HepG2 (cell line): ENCODE data around the gene HSPA1L. TPM values are rescaled to one million over a fixed set of nuclear protein-coding genes. Genes with fewer than 3 reads are reported as not detected.

Experiments used
- DR1 ChIP-seq: sonication (generic); formaldehyde crosslinking; IDR thresholded peaks from 2 replicates; pipeline ENCODE4 v1.8.0; 2021; ENCODE audit warnings: mild to moderate bottlenecking, missing genetic modification reagents, inconsistent platforms
- FUBP1 ChIP-seq: sonication (generic); formaldehyde crosslinking; IDR thresholded peaks from 2 replicates; pipeline ENCODE4 v1.5.1; 2020; ENCODE audit warnings: missing genetic modification reagents, mild to moderate bottlenecking, borderline replicate concordance
- NKX3-1 ChIP-seq: sonication (generic); formaldehyde crosslinking; IDR thresholded peaks from 2 replicates; pipeline ENCODE4 v1.5.0; 2020; ENCODE audit warnings: missing genetic modification reagents
- RBM22 ChIP-seq: fragments of 200-400 bp; formaldehyde crosslinking; optimal IDR thresholded peaks from 2 replicates; pipeline ENCODE3; 2017; ENCODE audit warnings: mild to moderate bottlenecking, low read length, moderate library complexity
- RXRA ChIP-seq: sonication (generic); formaldehyde crosslinking; IDR thresholded peaks from 2 replicates; pipeline ENCODE4 v1.5.1; 2020; ENCODE audit warnings: missing genetic modification reagents
- SPEN ChIP-seq: sonication (generic); formaldehyde crosslinking; IDR thresholded peaks from 2 replicates; pipeline ENCODE4 v1.5.1; 2020; ENCODE audit warnings: low read depth, mild to moderate bottlenecking, missing genetic modification reagents
- ZBTB33 ChIP-seq: sonication (generic); formaldehyde crosslinking; IDR thresholded peaks from 2 replicates; pipeline ENCODE4 v1.4.0; 2020; ENCODE audit warnings: missing genetic modification reagents
- ZBTB34 ChIP-seq: sonication (generic); formaldehyde crosslinking; IDR thresholded peaks from 2 replicates; pipeline ENCODE4 v1.8.0; 2022; ENCODE audit warnings: mild to moderate bottlenecking, missing genetic modification reagents
- ZBTB38 ChIP-seq: sonication (generic); formaldehyde crosslinking; IDR thresholded peaks from 2 replicates; pipeline ENCODE4 v1.5.1; 2020; ENCODE audit warnings: mild to moderate bottlenecking, missing genetic modification reagents
- ZFAT ChIP-seq: sonication (generic); formaldehyde crosslinking; conservative IDR thresholded peaks from 2 replicates; pipeline ENCODE4 v1.8.1; 2023; ENCODE audit warnings: missing genetic modification reagents, inconsistent platforms
- ZMYM4 ChIP-seq: sonication (generic); formaldehyde crosslinking; IDR thresholded peaks from 2 replicates; pipeline ENCODE4 v1.8.1; 2023; ENCODE audit warnings: mild to moderate bottlenecking, missing genetic modification reagents
- ZNF124 ChIP-seq: sonication (generic); formaldehyde crosslinking; IDR thresholded peaks from 2 replicates; pipeline ENCODE4 v1.4.0; 2020; ENCODE audit warnings: missing genetic modification reagents
- ZNF331 ChIP-seq: sonication (generic); formaldehyde crosslinking; IDR thresholded peaks from 2 replicates; pipeline ENCODE4 v1.4.0; 2020; ENCODE audit warnings: missing genetic modification reagents
- ZNF335 ChIP-seq: sonication (generic); formaldehyde crosslinking; IDR thresholded peaks from 2 replicates; pipeline ENCODE4 v1.4.0; 2020; ENCODE audit warnings: missing genetic modification reagents
- ZNF678 ChIP-seq: sonication (generic); formaldehyde crosslinking; IDR thresholded peaks from 2 replicates; pipeline ENCODE4 v1.4.0; 2020; ENCODE audit warnings: mild to moderate bottlenecking, missing genetic modification reagents
- ZNF878 ChIP-seq: sonication (generic); formaldehyde crosslinking; IDR thresholded peaks from 2 replicates; pipeline ENCODE4 v1.8.1; 2023; ENCODE audit warnings: mild to moderate bottlenecking, missing genetic modification reagents, moderate library complexity
- ZSCAN22 ChIP-seq: sonication (generic); formaldehyde crosslinking; IDR thresholded peaks from 2 replicates; pipeline ENCODE4 v1.4.0; 2020; ENCODE audit warnings: mild to moderate bottlenecking, missing genetic modification reagents
- polyA plus RNA-seq, 8 experiments: library from polyadenylated mRNA; depleted of rRNA in 3 of 8; stranded (reverse) in 7 of 8; unstranded in 1 of 8; fragments of >200 nt; fragmentation: Illumina TruSeq in 4 of 8; extraction: Trizol in 4 of 8; gene quantifications; 2 replicates each; pipeline versions ENCODE4 v1.2.1 to v1.2.3, GENCODE V29; 2011 to 2016; ENCODE audit warnings: low read depth in 4 of 8, missing spikeins in 1 of 8, mixed read lengths in 1 of 8; ENCODE audit not compliant: insufficient read depth in 1 of 8
- total RNA-seq, 5 experiments: library from RNA; depleted of rRNA; stranded (reverse); fragments of >200 nt; fragmentation: Illumina TruSeq; extraction: Trizol; gene quantifications; 2 replicates each; pipeline ENCODE4 v1.2.3, GENCODE V29; 2016; ENCODE audit warnings: low read depth in 1 of 5

The HSPA1L gene
- total and polyA plus RNA-seq, 2 of the 13 experiments (the other 11 are each of a cell fraction or from before 2014, with no cell fraction given), result 0.55 to 1.0 TPM

GRCh38 chr6:31842053-31842452 is 27.0 kb upstream of the HSPA1L start (continued):
- TF ChIP-seq FUBP1 (CRISPR knock-in tag) (0 out of 2 replicates have a peak, but pooled peaks have one; percentile 11), ZNF331 (CRISPR knock-in tag) (no peak), RBM22 (peak; percentile 25), ZBTB33 (CRISPR knock-in tag) (peak; percentile 39; the same call in 1 of the 2 replicates), ZFAT (no peak), NKX3-1 (0 out of 2 replicates have a peak, but pooled peaks have one; percentile 7), ZNF124 (CRISPR knock-in tag) (no peak), SPEN (CRISPR knock-in tag) (no peak), DR1 (CRISPR knock-in tag) (no peak), ZNF678 (no peak), ZMYM4 (CRISPR knock-in tag) (no peak), ZSCAN22 (CRISPR knock-in tag) (no peak), ZBTB34 (CRISPR knock-in tag) (no peak), ZNF878 (CRISPR knock-in tag) (no peak), ZNF335 (no peak), RXRA (CRISPR knock-in tag) (no peak), ZBTB38 (CRISPR knock-in tag) (0 out of 2 replicates have a peak, but pooled peaks have one; percentile 4)
- TF ChIP-seq, all 625 proteins: peak for 6
